AG04449 (cell line): ENCODE measurements around the gene RRN3.
"Not testable (repeated sequence)": the region's sequence is repeated elsewhere in the genome, so short reads cannot be mapped to it uniquely, and the experiment has no call there.

ENCODE experiments used
- CTCF ChIA-PET: fragments of 350-600 bp; formaldehyde crosslinking; extraction: SDS; loops from one replicate; lab custom pipeline; 2021; ENCODE audit warnings: antibody characterized with exemption; lab: Yijun Ruan, JAX
- POLR2A ChIA-PET: fragments of 400-600, 350-600 bp; formaldehyde crosslinking; extraction: SDS; loops from one replicate; lab custom pipeline; 2020; ENCODE audit warnings: antibody characterized with exemption, inconsistent platforms; lab: Yijun Ruan, JAX
- DNase-seq: peaks from one replicate; pipeline ENCODE4 v3.0.0-alpha.2; 2010; ENCODE audit warnings: low read depth, low spot score
- H3K4me3 ChIP-seq: 2 replicates; pipeline ENCODE4 v1.5.1; 2011; ENCODE audit warnings: low read depth, mild to moderate bottlenecking, control low read depth, low read length

The RRN3 gene

DNA sequence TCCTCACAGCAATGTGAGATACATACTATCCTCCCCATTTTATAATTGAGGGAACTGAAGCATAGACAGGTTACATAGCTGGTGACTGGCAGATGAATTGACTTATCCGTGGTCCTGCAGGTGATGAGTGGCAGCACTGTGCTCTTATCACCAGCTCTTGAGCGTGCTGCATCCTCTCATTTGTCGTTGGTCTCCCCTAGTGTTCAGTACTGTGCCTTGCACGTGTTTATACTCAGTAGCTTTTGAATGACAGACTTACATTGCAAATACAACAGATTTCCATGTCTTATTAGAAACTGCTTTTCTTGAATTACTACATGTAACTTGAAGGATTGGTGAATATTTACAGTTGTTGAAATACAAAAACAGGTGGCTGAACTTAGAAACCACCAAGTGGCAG, 71.9 kb downstream of the RRN3 start:
- DNase-seq, POLR2A ChIA-PET, H3K4me3 ChIP-seq: not testable (repeated sequence)
- CTCF ChIA-PET = interaction anchor here (1.2 kb wide), 1 partner anchor 11 kb away, joined by 3 read pairs; no protein-coding TSS in a partner anchor

- POLR2A ChIA-PET, H3K4me3 ChIP-seq: not testable (repeated sequence)
- peak; percentile 73 for DNase-seq
- CTCF ChIA-PET = interaction anchor here (1.2 kb wide), 1 partner anchor 11 kb away, joined by 3 read pairs; no protein-coding TSS in a partner anchor
Observed at GRCh38 chr16:15021429-15021828, 72.6 kb downstream of the RRN3 start.

GRCh38 chr16:15016951-15017580, 77.0 kb downstream of the RRN3 start:
- POLR2A ChIA-PET, CTCF ChIA-PET: not testable (repeated sequence)

DNA sequence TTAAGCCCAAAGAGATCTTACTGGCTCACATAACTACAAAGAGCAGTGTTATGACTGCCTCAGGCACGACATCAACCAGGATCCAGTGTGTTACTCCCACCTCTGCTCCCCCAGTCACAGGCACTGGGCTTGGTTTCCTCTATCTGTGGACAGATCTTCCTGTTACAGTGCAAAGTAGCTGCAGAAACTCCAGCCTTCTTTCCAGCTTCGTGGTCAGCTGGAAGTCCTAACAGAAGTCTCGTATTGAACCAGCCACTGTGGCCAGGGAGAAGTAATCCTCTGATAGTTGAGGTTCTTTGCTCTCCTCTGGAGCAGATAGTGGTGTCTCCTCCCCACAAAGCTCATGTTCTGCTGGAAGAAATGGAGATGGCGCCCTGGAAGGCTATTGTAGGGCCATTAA, 77.7 kb downstream of the RRN3 start:
- POLR2A ChIA-PET, CTCF ChIA-PET, H3K4me3 ChIP-seq, DNase-seq: not testable (repeated sequence)

More at GRCh38 chr16:15016951-15017580, 77.0 kb downstream of the RRN3 start:
- DNase-seq, H3K4me3 ChIP-seq: not testable (repeated sequence)

GRCh38 chr16:15015671-15016070, 78.4 kb downstream of the RRN3 start:
- POLR2A ChIA-PET, H3K4me3 ChIP-seq, CTCF ChIA-PET, DNase-seq: not testable (repeated sequence)

DNA sequence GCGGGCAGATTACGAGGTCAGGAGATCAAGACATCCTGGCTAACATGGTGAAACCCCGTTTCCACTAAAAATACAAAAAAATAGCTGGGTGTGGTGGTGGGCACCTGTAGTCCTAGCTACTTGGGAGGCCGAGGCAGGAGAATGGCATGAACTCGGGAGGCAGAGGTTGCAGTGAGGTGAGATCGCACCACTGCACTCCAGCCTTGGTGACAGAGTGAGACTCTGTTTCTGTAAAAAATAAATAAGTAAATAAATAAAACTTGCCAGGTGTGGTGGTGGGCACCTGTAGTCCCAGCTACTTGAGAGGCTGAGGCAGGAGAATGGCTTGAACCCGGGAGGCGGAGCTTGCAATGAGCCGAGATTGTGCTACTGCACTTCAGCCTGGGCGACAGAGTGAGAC, 81.1 kb downstream of the RRN3 start:
- CTCF ChIA-PET, POLR2A ChIA-PET, H3K4me3 ChIP-seq, DNase-seq: not testable (repeated sequence)
